Vagina (tissue), 2 donors: ENCODE results near the gene ZNF536.

Experiments
- POLR2A ChIP-seq, 2 donors: fragments of 450-650 bp; IDR thresholded peaks; one replicate each; pipeline ENCODE4 v1.6.1; 2017; ENCODE audit warnings: antibody characterized with exemption in 2 of 2, mild to moderate bottlenecking in 2 of 2, moderate library complexity in 2 of 2
- POLR2AphosphoS5 ChIP-seq, 2 donors: sonication (generic); formaldehyde crosslinking; IDR thresholded peaks; one replicate each; pipeline ENCODE4 v1.9.0; 2017; ENCODE audit warnings: antibody characterized with exemption in 2 of 2, mild to moderate bottlenecking in 2 of 2, low read depth in 1 of 2; ENCODE audit not compliant: insufficient read depth in 1 of 2
- TF ChIP-seq, protein P1 (sequence below), 3 experiments: fragments of 450-650 bp in 2 of 3; fragments of 200-600 bp in 1 of 3; sonication (generic) in 1 of 3; IDR thresholded peaks; one replicate each; pipeline ENCODE4 v1.5.1; 2017 to 2019; ENCODE audit warnings: antibody characterized with exemption in 3 of 3, mild to moderate bottlenecking in 2 of 3, moderate library complexity in 2 of 3

DNA sequence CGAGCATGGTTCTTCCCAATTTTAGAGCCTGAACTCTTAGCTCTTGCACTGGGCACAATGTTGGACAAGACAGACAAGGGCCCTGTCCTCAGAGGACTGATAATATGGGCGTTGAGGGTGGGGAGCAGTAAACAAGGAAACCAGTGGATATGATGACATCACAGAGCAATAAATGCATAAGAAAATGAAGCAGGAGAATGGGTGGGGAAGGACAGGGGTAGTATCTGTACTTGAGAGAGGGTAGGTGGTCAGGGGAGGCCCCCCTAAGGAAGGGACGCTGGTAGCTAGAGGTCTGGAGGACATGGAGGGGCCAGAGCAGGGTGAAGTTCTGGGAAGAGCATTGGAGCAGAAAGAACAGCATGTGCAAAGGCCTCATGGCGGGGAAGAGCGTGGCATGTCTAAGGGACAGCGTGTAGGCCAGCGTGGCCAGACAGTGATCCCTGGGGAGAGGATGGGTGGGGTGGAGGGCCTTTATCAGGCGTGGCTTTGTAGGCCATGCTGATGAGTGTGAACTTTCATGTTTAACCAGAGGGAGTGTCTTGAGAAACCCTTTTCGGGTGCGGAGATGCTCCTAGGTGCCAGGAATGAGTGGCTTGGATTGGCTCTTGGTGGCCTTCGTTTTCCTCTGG, 15.1 kb upstream of the ZNF536 start:
- TF ChIP-seq, protein P1, sequence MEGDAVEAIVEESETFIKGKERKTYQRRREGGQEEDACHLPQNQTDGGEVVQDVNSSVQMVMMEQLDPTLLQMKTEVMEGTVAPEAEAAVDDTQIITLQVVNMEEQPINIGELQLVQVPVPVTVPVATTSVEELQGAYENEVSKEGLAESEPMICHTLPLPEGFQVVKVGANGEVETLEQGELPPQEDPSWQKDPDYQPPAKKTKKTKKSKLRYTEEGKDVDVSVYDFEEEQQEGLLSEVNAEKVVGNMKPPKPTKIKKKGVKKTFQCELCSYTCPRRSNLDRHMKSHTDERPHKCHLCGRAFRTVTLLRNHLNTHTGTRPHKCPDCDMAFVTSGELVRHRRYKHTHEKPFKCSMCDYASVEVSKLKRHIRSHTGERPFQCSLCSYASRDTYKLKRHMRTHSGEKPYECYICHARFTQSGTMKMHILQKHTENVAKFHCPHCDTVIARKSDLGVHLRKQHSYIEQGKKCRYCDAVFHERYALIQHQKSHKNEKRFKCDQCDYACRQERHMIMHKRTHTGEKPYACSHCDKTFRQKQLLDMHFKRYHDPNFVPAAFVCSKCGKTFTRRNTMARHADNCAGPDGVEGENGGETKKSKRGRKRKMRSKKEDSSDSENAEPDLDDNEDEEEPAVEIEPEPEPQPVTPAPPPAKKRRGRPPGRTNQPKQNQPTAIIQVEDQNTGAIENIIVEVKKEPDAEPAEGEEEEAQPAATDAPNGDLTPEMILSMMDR (IDR thresholded peaks at IDR 0.05), result no peak
- no peak for TF ChIP-seq POLR2A (IDR thresholded peaks at IDR 0.05)
- TF ChIP-seq POLR2AphosphoS5 (IDR thresholded peaks at IDR 0.05; ENCODE audit: insufficient read depth in 1 of 2, low read depth in 1 of 2), result no peak
